ENCODE measurements around the gene DCST2. TPM values are rescaled to one million over a fixed set of nuclear protein-coding genes. Genes with fewer than 3 reads are reported as not detected.

The DCST2 gene
- total RNA-seq, 2 donors from 2014 or later, result not detected

DNA sequence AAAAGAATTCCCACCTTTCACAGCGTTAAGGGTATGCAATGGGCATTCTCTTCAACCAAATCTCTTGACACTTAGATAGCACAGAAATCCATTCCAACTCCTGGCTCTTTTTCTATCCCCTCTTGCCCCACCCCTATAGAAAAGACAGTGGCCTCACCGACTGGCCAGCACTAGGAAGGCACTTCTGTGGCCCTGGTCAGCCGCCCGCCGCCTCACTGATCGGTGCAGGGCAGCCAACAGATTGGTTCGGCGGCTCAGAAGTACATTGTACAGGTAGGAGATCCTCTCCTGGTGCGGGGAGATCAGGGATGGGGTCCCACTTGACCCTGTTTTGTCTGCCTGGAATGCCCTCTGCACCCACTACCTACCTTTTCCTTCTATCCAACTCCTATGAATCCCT lies 9.3 kb downstream of the DCST2 start:
- no peaks in the 10 kb centered on the region for H3K9me3 ChIP-seq
- H3K36me3 ChIP-seq, result no peaks in the 10 kb centered on the region
- no peak for DNase-seq (ENCODE audit: low spot score)
- no peaks in the 10 kb centered on the region for H3K27me3 ChIP-seq
- H3K4me1 ChIP-seq, result no peaks in the 10 kb centered on the region
- no peak overlapping the region for H3K4me3 ChIP-seq
- TF ChIP-seq CTCF (IDR thresholded peaks at IDR 0.05), result no peak
- no peak overlapping the region for H3K27ac ChIP-seq

DNA sequence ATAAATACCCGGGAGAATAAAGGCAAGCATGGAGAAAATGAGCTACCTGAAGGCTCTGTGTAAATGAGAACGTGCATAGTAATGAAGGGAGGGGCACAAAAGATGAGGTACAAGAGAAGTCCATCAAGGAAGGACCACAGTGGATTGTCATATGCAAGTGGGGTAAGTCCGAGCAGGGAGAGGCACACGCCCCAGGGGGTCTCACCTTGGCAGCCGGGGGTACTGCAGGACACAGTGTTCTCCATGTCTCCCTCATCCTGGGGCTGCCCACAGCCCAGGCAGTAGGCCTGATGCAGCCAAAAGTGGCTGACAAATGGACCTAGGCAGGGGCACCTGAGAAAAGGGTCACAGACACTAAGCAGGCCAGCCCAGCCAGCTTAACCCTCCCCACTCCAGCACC lies 10.0 kb downstream of the DCST2 start:
- no peak for DNase-seq (ENCODE audit: low spot score)
- no peaks in the 10 kb centered on the region for H3K36me3 ChIP-seq
- no peaks in the 10 kb centered on the region for H3K27me3 ChIP-seq
- H3K27ac ChIP-seq, result no peak overlapping the region
- TF ChIP-seq CTCF (IDR thresholded peaks at IDR 0.05), result no peak
- H3K4me1 ChIP-seq, result peaks cover 0 to 4% of the 10 kb centered on the region in 2 donors
- H3K4me3 ChIP-seq, result no peak overlapping the region
- H3K9me3 ChIP-seq, result no peaks in the 10 kb centered on the region

DNA sequence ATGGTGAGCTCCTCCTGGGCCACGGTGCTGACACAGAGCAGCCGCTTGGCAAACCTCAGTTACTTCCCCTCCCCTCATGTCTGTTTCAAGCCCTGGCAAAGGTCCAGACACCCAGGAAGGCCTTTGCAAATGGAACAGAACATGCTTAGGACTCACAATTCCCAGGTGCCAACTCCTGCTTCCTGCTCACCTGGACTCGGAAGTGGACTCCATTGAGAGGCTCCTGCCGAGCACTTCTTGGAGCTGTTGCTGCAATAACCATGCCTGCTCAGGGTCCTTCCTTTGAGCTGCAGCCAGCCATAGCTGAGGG lies 10.7 kb downstream of the DCST2 start:
- Histone ChIP-seq H3K9me3 (no peaks in the 10 kb centered on the region), H3K4me3 (no peak overlapping the region), H3K4me1 (peaks cover 0 to 11% of the 10 kb centered on the region in 2 donors), H3K36me3 (no peaks in the 10 kb centered on the region), H3K27ac (no peak overlapping the region), H3K27me3 (no peaks in the 10 kb centered on the region)
- no peak for TF ChIP-seq CTCF (IDR thresholded peaks at IDR 0.05)
- DNase-seq (ENCODE audit: low spot score), result no peak

GRCh38 chr1:155022136-155022926 lies 11.2 kb downstream of the DCST2 start:
- H3K27me3 ChIP-seq, result no peaks in the 10 kb centered on the region
- H3K36me3 ChIP-seq, result no peaks in the 10 kb centered on the region
- H3K4me1 ChIP-seq, result peaks cover 0 to 15% of the 10 kb centered on the region in 2 donors
- no peaks in the 10 kb centered on the region for H3K9me3 ChIP-seq
- no peak for TF ChIP-seq CTCF (IDR thresholded peaks at IDR 0.05)
- no peak overlapping the region for H3K4me3 ChIP-seq
- no peak for DNase-seq (ENCODE audit: low spot score)
- no peak overlapping the region for H3K27ac ChIP-seq

DNA sequence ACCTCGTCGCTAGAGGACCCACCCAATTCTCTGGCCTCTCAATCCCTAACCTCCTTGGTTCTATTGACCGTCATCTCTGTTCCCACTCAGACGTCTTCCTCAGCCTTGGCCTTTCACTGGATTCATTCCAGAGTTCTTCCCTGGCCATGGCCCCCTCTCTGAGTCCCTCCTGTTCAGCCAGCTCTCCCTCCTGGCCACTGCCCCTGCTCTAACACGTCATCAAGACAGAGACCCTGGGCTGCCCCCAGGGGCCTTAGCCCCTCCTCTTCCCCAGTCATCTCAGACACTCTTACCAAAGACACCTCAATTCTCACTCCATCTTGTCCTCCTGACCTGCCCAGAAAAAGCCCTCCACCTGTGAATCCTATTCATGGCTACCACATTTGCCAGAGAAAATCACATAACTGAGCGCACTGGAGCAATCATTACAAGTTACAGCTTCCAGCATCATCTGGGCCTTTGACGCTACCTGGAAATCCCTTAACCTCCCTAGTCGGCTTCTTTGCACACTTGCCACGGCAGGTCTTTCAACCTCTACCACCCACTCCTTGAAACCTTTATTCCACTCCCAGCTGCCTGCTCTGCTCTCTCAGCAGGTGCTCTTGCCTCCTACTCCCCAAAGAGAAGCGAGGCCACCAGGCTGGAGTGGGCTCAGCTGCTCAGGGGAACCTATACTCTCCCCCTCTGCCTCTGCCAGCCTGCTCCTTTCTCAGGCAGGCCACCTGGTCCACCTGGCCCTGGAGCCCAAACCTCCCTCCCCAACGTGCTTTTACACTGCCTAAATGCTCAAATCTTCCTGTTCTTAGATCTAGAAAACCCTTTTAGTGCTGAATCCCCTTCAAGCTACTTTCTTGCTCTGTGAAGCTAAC lies 14.0 kb downstream of the DCST2 start:
- Histone ChIP-seq H3K27me3 (no peaks in the 10 kb centered on the region), H3K4me3 (no peak overlapping the region), H3K36me3 (peaks cover 18% of the 10 kb centered on the region), H3K4me1 (peaks cover 0 to 23% of the 10 kb centered on the region in 2 donors), H3K9me3 (no peaks in the 10 kb centered on the region), H3K27ac (no peak overlapping the region)
- no peak for TF ChIP-seq CTCF (IDR thresholded peaks at IDR 0.05)
- no peak for DNase-seq (ENCODE audit: low spot score)

All from right atrium auricular region (tissue), 2 donors.